Neural progenitor cell (in vitro differentiated cells): Measurements from ENCODE around the gene KRTAP10-5.

ENCODE experiments used
- EZH2 ChIP-seq: fragments of 200-600 bp; sonication (generic); IDR thresholded peaks from 2 replicates; pipeline ENCODE4 v1.6.1; 2017; ENCODE audit warnings: antibody characterized with exemption, mild to moderate bottlenecking, moderate library complexity
- TF ChIP-seq, protein P1 (sequence below): fragments of 200-600 bp; sonication (generic); IDR thresholded peaks from 2 replicates; pipeline ENCODE4 v1.5.1; 2017; ENCODE audit warnings: antibody characterized with exemption, mild to moderate bottlenecking

DNA sequence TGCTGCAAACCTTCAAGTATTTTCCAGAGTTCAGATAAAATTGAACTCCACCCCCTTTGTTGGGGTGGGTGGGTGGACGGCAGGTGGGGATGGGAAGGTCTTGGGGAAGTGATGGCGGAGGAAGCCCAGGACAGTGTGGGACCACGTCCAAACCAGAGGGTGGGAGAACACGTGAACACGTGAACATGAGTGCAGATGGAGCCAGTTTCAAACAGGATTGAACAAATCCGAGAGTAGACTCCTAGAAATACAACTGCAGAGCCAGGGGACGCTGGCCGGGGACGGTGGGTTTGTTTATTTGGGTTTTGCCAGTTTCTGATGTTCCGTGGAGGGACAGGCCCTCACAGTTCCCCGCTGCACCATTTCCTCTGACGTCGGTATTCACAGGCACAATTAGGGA is 32.0 kb downstream of the KRTAP10-5 start:
- TF ChIP-seq, protein P1, sequence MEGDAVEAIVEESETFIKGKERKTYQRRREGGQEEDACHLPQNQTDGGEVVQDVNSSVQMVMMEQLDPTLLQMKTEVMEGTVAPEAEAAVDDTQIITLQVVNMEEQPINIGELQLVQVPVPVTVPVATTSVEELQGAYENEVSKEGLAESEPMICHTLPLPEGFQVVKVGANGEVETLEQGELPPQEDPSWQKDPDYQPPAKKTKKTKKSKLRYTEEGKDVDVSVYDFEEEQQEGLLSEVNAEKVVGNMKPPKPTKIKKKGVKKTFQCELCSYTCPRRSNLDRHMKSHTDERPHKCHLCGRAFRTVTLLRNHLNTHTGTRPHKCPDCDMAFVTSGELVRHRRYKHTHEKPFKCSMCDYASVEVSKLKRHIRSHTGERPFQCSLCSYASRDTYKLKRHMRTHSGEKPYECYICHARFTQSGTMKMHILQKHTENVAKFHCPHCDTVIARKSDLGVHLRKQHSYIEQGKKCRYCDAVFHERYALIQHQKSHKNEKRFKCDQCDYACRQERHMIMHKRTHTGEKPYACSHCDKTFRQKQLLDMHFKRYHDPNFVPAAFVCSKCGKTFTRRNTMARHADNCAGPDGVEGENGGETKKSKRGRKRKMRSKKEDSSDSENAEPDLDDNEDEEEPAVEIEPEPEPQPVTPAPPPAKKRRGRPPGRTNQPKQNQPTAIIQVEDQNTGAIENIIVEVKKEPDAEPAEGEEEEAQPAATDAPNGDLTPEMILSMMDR, result no peak
- no peak for TF ChIP-seq EZH2
